Activated gamma-delta T cell treated with anti-CD3 and anti-CD28 coated beads, Interleukin-2, amount 50 U/mL, for 16 hours (primary cell): Measurements from ENCODE around the gene HOGA1.
"Not testable (repeated sequence)": the region's sequence is repeated elsewhere in the genome, so short reads cannot be mapped to it uniquely, and the experiment has no call there.

Experiments
- DNase-seq: peaks from one replicate; pipeline ENCODE4 v3.0.0-alpha.2; 2020; ENCODE audit warnings: low read depth

HOGA1 gene

GRCh38 chr10:97584060-97584797 is at the start of gene HOGA1:
HOGA1 (plus strand) TSS chr10:97584389; CDS start chr10:97584704, 315 bp downstream.
- DNase-seq = no peak

- DNase-seq = no peak
Observed at GRCh38 chr10:97534746-97535367, 49.3 kb upstream of the HOGA1 start.

- no peak for DNase-seq
Observed at GRCh38 chr10:97537186-97537869, 46.9 kb upstream of the HOGA1 start.

- no peak for DNase-seq
Observed at GRCh38 chr10:97538411-97538810, 45.8 kb upstream of the HOGA1 start.

- DNase-seq = no peak
Observed at GRCh38 chr10:97538839-97539238, 45.4 kb upstream of the HOGA1 start.

GRCh38 chr10:97539523-97540200 is 44.5 kb upstream of the HOGA1 start:
- DNase-seq = no peak

GRCh38 chr10:97540669-97541500 is 43.3 kb upstream of the HOGA1 start:
- no peak for DNase-seq

- no peak for DNase-seq
Observed at GRCh38 chr10:97542169-97543024, 41.8 kb upstream of the HOGA1 start.

- no peak for DNase-seq
Observed at GRCh38 chr10:97543025-97543546, 41.1 kb upstream of the HOGA1 start.

- no peak for DNase-seq
Observed at GRCh38 chr10:97546456-97547270, 37.5 kb upstream of the HOGA1 start.

- no peak for DNase-seq
Observed at GRCh38 chr10:97547271-97547600, 37.0 kb upstream of the HOGA1 start.

- no peak for DNase-seq
Observed at GRCh38 chr10:97547962-97548361, 36.2 kb upstream of the HOGA1 start.

- DNase-seq = no peak
Observed at GRCh38 chr10:97548828-97549455, 35.2 kb upstream of the HOGA1 start.

GRCh38 chr10:97549587-97550322 is 34.4 kb upstream of the HOGA1 start:
- DNase-seq = no peak

GRCh38 chr10:97550336-97551149 is 33.6 kb upstream of the HOGA1 start:
- no peak for DNase-seq

- no peak for DNase-seq
Observed at GRCh38 chr10:97551271-97551670, 32.9 kb upstream of the HOGA1 start.

GRCh38 chr10:97553575-97554031 is 30.6 kb upstream of the HOGA1 start:
- peak; percentile 32 for DNase-seq

GRCh38 chr10:97554336-97554735 is 29.9 kb upstream of the HOGA1 start:
- not testable (repeated sequence) for DNase-seq
